ENCODE data around the gene TOX3.

Gene TOX3

DNA sequence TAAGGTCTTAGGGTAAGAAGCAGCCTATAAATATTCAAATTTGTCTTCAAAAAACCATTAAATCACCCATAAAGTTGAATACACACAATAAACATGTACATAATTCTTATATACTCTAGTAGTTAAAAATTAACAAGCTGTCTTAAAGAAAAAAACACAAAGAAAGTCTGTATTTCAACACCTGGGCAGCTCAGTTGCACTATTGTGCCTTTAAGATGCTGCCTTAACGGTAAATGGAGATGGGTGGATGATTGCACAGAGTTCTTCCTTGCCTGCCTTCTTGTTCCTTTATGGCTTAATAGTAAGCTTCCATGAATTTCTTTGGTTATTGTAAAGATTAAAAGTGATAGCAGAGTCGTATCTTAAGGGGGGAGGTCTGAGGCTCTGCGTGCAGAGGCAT lies 105.1 kb downstream of the TOX3 start:
- DNase-seq = no peak

GRCh38 chr16:52440248-52440647 lies 106.7 kb downstream of the TOX3 start:
- no peak for DNase-seq

DNA sequence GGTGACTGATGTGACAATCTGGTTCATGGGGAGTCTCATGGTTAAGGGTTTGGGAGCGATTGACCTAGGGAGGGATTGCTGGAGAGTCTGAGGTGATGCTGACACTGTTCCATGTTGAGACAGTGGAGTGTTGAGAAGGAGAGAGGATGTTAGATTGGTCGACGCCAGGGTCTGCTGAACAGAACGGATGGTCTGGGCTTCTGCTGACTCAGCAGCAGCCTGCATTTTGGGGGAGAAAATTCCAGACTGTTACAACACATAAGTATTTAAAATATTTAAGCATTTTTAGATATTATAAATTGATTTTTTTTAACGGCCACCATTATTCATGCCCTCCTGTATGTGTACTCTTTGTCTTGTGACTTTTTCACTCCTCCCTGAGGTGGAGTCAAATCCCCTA lies 107.2 kb downstream of the TOX3 start:
- no peak for DNase-seq

DNA sequence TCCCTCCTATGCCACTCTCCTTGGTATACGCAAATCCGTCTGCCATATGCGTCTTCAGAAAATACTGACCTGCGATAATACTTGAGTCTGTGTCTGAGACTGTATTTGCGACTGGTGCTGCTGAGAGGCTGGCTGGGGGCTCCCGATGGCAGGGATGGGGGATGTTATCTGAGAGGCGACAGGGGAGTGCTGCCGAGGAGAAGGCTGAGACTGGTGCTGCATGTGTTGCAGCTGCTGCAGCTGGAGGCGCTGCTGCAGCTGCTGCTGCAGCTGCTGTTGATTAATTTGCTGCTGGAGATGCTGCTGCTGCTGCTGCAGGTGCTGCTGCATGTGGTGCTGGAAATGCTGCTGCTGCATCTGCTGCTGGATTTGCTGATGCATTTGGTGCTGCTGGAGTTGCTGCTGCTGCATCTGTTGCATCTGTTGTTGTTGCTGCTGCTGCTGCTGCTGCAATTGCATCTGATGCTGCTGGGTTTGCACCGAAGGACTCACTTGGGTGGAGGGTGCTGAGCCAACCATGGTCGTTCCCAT lies 107.7 kb downstream of the TOX3 start:
- no peak for DNase-seq

- no peak for DNase-seq
Measured at GRCh38 chr16:52437277-52437670, 109.7 kb downstream of the TOX3 start.

DNA sequence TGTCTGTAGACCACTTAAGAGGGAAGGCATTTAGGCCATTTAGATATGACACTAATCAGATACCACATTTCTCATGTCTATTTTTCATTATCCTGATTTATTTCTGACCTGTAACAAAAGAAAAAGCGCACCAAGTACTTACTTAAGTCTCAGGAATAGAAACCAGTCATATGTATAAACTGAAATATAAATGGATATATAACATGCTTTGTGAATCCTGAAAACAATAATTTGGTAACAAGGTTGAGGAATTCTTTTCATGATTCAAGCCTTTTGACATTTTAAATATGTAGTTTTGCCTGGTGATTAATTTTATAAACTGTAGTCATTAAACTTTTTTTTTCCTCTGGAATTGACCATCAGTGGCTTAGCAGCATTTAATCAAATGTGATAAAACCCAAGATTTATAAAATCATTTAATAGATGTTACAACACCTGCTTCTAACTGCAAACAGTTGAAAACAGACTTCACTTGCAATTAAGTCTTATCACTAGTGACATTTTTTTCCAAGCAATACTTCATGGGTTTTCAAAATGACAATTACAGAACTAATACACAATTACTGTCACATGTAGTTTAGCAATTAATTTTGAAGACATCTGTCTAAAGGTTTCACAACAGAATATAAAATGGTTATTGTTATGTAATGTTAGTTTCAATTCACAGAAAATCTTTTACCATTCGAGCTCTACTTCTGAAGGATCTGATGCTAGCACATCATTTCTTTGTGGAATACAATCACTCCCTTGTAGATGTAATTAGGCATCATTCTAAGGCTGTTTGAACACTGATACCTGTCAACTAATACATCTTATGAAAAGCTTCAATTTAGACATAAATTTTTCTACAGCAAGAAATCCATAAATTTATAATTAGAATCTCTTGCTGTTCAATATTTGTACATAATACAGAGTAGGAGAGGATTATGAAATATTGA lies 110.3 kb downstream of the TOX3 start:
- DNase-seq = no peak

- DNase-seq = no peak
Measured at GRCh38 chr16:52434224-52434623, 112.7 kb downstream of the TOX3 start.

GRCh38 chr16:52433643-52434042 lies 113.3 kb downstream of the TOX3 start:
- DNase-seq = no peak

- no peak for DNase-seq
Measured at GRCh38 chr16:52424591-52424990, 122.4 kb downstream of the TOX3 start.

- no peak for DNase-seq
Measured at GRCh38 chr16:52422307-52422706, 124.6 kb downstream of the TOX3 start.

- DNase-seq = no peak
Measured at GRCh38 chr16:52418201-52418600, 128.7 kb downstream of the TOX3 start.

- no peak for DNase-seq
Measured at GRCh38 chr16:52416888-52417287, 130.1 kb downstream of the TOX3 start.

- no peak for DNase-seq
Measured at GRCh38 chr16:52411011-52411410, 135.9 kb downstream of the TOX3 start.

DNA sequence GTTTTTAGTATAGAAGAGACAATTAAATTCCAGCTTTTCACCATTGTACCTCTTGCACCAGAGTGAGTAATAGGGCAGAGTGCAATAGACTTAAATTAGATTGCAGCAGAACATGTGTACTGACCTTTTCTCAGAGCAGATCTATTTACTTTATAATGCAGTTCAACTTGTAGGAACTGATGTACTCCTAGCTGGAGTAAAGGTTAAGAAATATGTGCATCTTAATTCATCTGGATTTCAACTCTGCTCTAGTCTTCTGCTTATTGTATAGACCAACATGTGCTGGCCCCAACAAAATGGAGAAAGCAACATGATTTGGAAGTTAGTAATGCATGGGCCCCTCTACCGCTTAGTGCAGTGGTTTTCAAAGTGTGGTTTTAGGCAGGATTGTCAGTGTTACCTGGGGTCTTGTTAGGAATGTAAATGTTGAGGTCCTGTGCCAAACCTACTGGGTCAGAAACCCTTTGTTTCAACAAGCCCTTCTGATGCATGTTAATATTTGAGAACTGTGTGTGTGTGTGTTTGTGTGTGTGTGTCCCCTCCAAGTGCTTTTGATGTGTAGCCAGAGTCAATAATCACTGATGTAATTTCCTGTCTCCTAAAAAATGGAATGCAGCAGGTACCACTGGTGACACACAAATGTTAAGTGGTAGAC lies 138.6 kb downstream of the TOX3 start:
- DNase-seq = no peak

GRCh38 chr16:52407778-52408177 lies 139.2 kb downstream of the TOX3 start:
- no peak for DNase-seq

DNA sequence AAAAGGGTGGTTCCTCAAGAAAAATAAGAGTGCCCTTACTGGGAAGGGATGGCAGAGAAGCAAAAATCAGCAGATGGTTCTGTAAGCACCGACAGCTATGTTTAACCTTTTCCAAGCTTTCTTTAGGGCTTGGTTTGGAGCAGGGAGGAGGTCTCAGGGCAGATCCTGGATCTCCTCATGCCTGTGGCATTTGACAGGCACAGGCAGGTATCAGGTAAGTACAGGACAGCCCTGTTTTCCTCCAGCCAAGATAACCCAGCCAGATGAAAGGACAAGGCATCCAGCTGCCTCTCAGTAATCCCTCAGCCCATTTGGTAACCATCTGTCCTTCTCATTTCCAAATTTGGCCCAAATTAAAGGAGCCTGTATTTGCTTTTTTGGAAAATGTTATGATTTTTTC lies 141.5 kb downstream of the TOX3 start:
- no peak for DNase-seq

DNA sequence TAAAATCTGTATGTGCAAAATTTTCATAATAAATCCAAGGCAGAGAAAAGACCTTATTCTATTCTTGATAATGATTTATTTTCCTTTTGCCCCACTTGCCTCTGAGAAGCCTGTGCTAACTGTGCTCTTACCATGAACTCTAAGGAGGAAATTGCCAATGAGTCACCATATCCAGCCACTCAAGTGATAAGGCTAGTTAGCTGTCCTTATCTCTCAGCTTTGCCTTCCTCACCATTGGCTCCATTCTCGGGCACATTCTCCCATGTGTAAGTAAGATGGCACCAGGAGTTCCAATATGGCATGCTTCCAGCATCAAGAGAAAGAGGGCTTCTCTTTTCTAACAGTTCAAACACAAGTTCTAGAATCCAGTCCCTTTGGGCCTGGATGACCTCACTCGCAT lies 142.4 kb downstream of the TOX3 start:
- no peak for DNase-seq

GRCh38 chr16:52399116-52399515 lies 147.8 kb downstream of the TOX3 start:
- DNase-seq = no peak

- no peak for DNase-seq
Measured at GRCh38 chr16:52398491-52398960, 148.4 kb downstream of the TOX3 start.

- no peak for DNase-seq
Measured at GRCh38 chr16:52398021-52398420, 148.9 kb downstream of the TOX3 start.

DNA sequence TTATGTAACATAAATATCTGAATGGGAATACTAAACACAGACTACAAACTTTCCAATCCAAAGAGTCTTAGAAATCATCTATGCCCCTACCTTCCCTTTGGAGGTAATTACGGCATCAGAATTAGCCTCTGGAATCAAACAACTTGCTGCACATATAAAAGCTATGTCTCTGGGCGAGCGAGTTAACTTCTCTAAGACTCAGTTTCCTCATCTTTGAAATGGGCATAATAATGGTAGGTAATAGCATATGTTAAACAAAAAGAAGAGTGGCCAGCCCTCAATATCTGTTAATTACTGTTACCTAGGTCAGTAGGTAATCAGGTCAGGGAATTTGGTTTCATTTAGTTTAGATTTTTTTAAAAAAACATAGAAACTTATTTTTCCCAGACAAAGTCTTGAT lies 153.5 kb downstream of the TOX3 start:
- no peak for DNase-seq

- no peak for DNase-seq
Measured at GRCh38 chr16:52389045-52389444, 157.9 kb downstream of the TOX3 start.
